IPS-18c (cell line): ENCODE measurements around the gene PACRG.
"Not testable (repeated sequence)": the region's sequence is repeated elsewhere in the genome, so short reads cannot be mapped to it uniquely, and the experiment has no call there.

Source experiments
- H3K4me3 ChIP-seq: 2 replicates; pipeline ENCODE4 v1.7.0; 2013; ENCODE audit warnings: low read depth, mild to moderate bottlenecking, low read length, moderate library complexity; ENCODE audit not compliant: insufficient read depth
- H3K9me3 ChIP-seq: one replicate; pipeline ENCODE4 v1.6.1; 2013; ENCODE audit warnings: mild to moderate bottlenecking, low read length, moderate library complexity; ENCODE audit not compliant: control insufficient read depth, insufficient read depth

PACRG gene

DNA sequence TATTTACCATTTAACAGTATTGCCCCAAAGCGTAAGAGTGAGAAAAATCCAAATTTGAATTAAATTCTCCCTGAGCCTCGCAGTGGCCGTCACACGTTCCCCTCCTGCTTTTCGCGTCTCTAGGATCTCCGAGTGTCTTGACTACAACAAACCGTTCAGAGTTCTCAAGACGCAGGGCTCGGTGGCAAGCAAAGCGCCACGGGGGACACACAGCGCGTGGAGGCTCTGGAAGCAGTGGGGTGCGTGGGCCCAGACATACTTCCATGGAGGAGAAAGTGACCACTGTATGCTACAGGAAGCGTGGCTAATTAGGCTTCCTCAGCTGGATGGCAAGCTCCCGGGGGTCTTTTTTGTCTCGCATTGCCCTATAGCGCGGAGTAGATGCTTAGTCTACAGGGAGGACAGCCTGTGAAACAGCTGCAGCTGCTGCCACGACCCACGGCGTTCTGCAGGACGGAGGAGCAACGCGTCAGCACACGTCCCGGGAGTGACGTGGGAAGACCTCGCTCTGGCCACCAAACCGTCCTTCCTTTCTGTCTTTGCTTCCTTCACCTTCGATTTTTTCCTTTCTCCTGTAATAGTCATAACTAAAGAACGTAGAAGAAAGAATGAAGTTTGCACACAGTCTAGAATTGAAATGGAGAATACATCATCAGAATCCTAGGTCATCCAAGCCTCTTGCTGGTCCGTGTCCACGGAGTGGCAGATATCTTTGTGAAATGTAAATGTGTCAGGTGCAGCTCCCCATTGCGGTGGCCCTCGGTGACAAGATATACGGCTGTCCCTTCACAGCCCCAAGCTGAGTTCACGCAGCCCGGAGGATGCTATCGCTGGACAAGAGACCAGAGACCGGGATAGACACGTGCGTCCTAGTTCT lies 582.6 kb downstream of the PACRG start:
- no peak overlapping the region for H3K4me3 ChIP-seq
- no peaks in the 10 kb centered on the region for H3K9me3 ChIP-seq

DNA sequence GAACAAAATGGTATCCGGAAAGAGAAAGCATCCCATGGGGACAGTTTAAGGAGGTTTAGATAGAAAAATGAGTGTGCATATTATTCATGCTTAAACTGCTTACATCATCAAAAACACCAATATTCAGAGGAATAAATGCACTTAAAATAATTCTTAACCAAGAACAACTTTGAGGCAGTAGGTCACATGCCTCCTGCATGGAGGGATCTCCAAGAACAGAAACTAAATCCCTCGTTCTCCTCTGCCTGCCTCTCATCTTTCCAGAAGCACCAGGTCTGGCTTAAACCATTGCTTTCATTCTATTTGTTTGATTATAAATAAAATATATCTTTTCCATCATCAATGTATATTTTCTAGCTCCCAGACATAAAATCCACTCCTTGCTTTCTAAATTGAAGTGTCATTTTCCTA lies 583.2 kb downstream of the PACRG start:
- Histone ChIP-seq H3K9me3 (no peaks in the 10 kb centered on the region), H3K4me3 (no peak overlapping the region)

DNA sequence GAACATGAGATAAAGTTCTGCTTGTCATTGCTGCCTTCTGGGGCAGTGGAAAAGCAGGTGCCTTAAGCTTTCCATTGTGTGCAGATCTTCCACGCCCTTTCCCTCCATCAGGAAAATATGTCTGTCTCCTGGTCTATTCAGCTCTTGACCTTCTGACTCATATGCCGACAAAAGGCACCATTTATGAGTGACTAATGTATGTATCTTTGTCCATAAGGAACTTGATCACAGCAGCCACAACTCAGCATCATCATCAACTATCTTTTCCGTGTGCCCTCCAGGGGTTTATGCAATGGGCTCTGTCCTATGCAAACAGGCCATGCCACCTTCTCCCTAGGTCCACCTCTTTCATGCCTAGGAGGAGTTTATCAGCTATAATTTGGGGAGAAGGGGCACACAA lies 584.1 kb downstream of the PACRG start:
- Histone ChIP-seq H3K9me3 (no peaks in the 10 kb centered on the region), H3K4me3 (no peak overlapping the region)

DNA sequence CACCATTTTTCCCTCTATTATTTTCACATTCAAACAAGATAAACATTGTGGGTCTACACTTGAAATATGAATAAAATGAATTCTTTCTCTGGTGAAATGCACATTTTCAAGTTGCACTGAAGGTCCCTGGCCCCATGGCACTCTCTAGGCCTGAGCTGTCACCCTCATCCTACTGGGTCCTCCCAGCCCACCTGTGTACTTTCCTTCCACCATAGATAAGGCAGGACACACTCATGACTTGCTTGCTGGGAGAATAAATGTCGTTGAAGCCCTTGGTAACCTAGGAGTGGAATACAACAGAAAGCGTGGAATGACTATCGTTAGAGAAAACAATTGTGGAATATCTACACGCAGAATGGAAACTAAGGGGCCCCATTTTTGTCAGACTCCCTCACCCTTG lies 585.8 kb downstream of the PACRG start:
- Histone ChIP-seq H3K9me3 (no peaks in the 10 kb centered on the region), H3K4me3 (no peak overlapping the region)

DNA sequence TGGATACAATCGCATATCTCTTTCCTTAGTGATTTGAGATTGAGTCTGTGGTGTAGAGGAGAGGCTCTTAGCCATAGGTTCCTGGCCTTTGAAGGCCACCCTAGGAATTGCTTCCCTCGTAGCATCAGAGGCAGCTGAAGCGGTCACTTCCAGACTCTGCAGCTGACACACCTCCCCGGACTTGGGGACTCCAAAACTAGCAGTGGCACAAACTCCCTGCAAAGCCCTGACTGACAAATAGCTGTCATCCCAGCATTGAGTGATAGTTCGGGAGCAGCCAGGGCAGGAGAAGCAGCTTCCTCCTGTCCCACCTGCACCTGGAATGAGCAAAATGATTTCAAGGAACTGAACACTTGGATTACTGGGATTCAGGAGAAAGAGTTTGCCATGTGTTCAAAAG lies 586.2 kb downstream of the PACRG start:
- no peaks in the 10 kb centered on the region for H3K9me3 ChIP-seq

DNA sequence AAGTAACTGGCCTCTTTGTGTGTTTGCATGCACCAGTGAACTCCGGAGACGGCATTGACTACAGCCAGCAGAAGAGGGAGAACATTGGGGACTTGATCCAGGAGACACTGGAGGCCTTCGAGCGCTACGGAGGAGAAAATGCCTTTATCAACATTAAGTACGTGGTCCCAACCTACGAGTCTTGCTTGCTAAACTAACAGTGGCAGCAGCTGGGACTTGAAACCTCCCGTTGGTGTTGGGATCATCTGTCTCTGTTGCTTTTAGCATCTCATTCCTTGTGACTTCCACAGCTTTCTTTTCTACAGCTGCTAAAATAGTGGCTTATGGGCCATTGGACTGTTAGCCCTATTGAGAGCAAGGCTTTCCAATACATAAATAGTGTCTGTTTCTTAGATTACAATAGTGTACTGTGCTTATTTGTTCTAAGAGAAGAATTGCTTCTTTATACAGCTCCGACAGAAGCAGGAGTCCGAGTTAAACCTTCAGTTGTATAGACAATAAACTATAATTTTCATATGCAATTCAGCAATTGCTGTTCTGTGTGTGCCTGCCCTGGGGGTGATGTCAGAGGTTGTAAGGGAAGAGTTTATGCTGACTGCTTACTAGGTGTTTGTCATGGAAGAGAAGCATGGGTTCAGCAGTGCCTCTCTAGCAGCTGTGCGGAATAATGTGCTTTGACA lies 587.2 kb downstream of the PACRG start:
- Histone ChIP-seq H3K4me3 (no peak overlapping the region), H3K9me3 (no peaks in the 10 kb centered on the region)

More for the DNA sequence above, 586.2 kb downstream of the PACRG start:
- no peak overlapping the region for H3K4me3 ChIP-seq

DNA sequence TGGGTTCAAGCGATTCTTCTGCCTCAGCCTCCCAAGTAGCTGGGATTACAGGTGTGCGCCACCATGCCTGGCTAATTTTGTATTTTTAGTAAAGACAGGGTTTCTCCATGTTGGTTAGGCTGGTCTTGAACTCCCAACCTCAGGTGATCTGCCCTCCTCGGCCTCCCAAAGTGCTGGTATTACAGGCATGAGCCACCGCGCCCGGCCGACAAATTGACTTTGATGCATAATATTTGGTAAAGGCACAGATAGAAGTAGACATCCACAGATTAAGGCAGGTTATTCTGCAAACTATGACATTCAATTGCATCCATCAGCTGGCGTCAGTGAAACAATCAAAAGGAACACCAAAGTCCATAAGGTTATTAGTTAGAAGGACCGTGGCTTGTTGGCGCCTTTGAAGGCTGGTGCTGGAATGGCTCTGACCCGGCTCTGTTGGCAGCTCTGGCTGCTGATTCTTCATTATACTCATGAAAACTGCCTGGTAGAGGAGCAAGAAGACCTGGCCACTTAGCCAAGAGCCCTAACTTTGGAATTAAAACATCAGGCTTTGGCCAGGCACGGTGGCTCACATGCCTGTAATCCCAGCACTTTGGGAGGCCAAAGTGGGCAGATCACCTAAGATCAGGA lies 589.2 kb downstream of the PACRG start:
- H3K4me3 ChIP-seq, H3K9me3 ChIP-seq: not testable (repeated sequence)

DNA sequence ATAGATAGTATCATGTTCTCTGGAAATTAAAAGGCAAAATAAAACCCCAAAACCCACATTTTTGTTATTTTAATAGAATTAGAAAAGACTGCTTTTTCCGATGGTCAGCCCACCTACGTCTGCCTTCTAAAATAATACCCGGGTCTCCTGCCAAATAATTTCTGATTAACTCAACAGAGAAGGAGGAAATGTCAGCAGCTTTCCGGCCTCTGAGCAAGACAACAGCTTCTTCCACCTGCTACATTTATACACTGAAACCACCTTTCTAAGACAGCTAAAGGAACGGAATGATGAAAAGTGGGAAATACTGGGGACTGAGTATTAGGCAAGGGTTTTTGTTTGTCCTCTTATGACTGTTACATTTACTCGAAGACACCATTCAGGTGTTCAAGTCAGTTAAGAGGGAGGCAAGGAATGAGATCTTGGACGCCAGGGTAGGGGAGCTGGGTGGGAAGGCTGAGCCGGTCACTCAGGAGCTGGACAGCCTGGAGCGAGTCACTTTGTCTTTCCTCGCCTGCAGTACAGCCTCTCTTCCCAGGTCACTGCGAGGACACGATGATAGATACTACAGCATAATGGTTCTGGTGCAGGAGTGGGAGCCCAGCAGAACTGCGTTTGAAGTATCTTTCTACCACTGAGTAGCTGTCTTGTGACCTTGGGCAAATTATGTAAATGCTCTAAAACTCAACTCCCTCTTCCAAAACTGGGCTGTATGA lies 590.5 kb downstream of the PACRG start:
- no peaks in the 10 kb centered on the region for H3K9me3 ChIP-seq

DNA sequence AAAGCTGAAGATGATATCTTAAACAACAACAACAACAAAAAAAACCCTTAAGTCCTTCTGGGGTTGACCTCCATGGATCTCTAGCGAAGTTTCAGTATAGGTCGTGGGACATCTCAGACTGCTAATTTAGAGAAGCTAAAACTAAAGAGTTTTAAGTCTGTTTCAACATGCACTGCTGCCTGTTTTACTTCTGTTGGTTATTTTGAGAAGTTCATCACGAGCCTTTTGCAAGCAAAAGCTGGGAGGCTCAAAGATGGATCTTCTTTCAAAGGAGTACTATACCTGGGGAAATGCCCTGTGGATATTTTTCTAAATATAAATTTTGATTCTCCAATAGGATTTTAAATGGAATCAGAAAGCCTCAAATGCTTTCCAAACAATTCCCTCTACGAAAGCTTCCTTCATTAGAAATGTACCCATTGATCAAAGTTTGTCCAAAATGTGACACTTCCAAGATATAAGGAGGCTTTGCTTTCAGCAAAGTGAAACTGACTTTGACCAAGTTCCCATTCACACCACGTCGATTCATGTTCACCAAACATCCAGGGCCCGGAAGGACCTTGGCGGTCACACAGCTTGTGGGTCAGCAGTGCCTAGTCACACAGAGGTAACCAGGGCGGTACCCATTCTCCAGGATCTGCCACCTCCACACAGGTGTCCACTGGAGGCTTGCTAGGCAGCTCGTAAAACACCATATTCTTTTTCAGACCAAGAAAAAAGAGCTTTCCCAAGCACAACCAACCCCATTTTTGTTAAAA lies 592.0 kb downstream of the PACRG start:
- Histone ChIP-seq H3K4me3 (no peak overlapping the region), H3K9me3 (no peaks in the 10 kb centered on the region)

More for the DNA sequence above, 590.5 kb downstream of the PACRG start:
- no peak overlapping the region for H3K4me3 ChIP-seq

DNA sequence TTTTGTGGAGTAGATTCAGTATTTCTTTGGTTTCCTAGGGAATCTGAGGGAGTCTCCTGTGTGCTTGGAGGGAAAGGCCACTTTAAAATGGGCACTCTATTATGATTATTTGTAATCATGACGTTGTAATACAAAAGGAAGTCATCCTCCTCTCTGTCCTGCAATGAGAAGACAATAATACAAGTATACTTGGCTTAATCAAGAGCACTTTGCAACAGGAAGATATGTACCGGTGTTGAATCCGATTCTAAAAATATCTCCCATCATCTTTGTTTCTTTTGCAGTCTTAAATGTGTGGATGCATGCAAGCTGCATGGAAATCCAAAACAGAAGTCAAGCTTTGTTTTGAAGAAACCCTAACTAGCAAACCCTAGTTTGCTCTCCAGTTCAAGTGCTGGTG lies 592.6 kb downstream of the PACRG start:
- H3K4me3 ChIP-seq = no peak overlapping the region
- H3K9me3 ChIP-seq = no peaks in the 10 kb centered on the region

DNA sequence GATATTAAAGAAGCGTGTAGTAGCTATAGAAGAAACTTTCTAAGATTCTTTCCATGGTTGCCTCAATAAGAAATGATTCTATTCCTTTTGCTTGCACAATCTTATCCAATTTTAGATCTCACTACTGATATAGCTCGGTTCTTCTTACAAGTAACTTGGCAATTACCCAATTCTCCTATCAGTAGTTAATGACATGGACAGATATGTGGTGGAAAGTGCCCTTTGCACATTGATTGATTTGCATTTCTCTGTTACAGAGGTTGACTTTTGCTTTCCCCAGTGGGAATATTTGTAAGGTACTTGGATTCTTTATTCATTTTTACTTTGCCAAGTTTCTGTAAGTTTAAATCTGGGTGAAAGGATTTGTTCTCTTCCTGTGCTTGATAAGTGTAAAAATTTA lies 593.0 kb downstream of the PACRG start:
- no peaks in the 10 kb centered on the region for H3K9me3 ChIP-seq
- H3K4me3 ChIP-seq = no peak overlapping the region

DNA sequence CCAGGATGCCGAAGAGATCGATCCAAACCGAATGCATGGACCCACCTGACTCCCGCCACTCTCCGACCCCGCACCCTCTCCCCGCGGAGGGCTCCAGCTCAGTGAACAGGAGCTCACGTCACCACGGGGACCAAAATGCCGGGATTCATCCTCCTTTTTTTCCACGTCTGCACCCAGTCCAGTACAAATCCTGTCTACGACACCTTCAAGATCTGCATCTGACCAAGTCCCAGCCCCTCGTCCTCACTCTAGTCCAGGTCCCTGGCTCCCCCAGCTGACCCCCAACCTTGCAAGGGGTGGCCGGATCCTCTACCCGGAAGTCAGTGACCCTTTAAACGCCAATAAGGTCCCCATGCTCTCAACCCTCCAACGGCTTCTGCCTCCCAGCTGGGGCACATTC lies 593.9 kb downstream of the PACRG start:
- Histone ChIP-seq H3K4me3 (no peak overlapping the region), H3K9me3 (no peaks in the 10 kb centered on the region)

DNA sequence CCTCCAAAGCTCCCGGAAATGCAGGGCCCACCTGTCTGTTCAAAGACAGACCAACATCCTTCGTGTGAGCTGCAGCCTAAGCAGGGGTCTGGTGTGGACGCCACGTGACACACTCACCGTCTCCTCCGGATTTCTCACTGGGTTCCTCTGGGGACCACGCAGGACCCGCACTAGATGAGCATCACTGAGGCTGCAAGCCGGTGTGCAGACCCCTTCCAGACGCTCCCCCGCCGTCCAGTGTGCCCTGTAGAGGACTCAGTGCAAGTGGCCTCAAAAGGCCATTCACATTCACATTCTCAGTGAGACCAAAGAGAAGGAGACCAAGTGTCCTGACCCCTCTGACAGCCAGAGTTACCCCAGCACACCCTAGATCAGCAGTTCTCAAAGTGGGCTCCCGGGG lies 595.5 kb downstream of the PACRG start:
- no peaks in the 10 kb centered on the region for H3K9me3 ChIP-seq
- no peak overlapping the region for H3K4me3 ChIP-seq

DNA sequence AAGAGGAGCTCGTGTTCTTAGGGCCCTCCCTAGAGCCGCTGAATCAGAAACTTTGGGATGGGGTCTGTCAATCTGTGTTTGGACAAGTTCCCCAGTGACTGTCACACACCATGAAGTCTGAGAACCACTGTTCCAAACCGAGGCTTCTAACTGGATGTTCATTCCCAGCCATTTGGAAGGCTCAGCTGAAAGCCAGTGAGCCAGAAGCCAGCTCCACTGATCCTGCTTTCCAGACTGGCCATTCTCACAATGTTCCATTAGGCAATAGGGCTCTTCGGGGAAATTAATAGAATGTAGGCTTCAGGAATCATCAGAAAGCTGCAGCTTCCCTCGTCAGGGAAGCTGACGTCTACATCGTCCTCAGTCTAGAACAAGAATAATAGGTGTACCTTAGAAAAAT lies 595.9 kb downstream of the PACRG start:
- no peaks in the 10 kb centered on the region for H3K9me3 ChIP-seq
- H3K4me3 ChIP-seq = no peak overlapping the region

DNA sequence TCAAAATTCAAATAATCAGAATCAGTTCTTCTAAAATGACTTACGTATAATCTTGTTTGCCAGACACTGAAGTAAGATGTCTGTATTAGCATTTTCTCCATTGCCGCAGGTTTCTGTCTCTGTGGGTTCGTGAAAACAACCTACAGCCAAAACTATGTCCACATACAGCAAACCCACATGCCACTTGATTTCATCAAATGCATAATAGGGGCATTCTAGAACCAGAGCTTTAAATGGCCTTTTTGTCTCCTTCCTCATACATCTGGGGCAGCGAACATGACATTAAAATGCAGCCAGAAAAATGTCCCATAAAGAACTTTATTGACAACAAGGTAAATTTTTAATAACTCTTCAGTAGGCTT lies 596.5 kb downstream of the PACRG start:
- H3K4me3 ChIP-seq = no peak overlapping the region
- no peaks in the 10 kb centered on the region for H3K9me3 ChIP-seq

DNA sequence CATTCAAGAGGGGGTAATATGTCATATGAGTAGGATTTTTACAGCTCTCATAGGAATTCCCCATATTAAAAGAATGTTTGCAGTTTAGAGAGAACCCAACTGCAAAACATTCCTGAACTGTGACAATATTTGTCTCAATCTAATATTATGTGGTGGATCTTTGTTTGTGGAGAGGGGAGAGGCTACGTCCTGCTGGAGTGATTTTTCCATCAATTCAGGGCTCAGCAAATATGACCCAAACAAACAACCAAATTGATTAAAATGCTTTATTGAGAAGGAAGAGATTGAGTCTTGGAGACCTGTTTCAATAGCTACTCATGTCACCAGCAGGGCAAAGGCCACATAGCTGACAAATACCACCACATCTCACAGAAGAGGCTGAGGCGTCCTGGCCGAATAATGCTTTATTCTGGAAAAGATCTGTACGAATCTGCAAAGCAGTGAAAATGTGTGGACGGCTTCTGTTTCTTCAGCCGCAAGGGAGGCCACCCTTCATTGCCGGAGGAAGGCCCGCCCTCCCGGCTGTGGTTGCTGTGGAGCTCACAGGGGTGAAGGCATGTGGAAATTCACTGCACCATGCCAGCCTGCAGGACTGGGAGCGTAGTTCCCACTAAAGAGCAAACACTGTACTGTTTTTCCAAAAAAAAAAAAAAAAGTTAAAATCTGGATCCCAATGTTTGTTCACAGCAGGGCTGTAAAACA lies 597.1 kb downstream of the PACRG start:
- no peak overlapping the region for H3K4me3 ChIP-seq
- no peaks in the 10 kb centered on the region for H3K9me3 ChIP-seq
